SK-MEL-5 (cell line): ENCODE measurements around the gene NFATC3. TPM values are rescaled to one million over a fixed set of nuclear protein-coding genes. Genes with fewer than 3 reads are reported as not detected.
A peak's percentile ranks its signal among the peaks of the same experiment; 100 is the strongest.

Experiments
- DNase-seq: peaks from one replicate; pipeline ENCODE4 v3.0.0-alpha.2; 2016; ENCODE audit warnings: low read depth, low spot score
- in situ Hi-C: cut with HindIII; loops from 2 replicates; pipeline ENCODE4 v1.10.0; 2016; ENCODE audit warnings: low sequenced_read_pairs, high pct_unique_total_duplicates, low pct_unique_long_range_greater_than_20kb
- small RNA-seq, 2 experiments: library from RNA; depleted of rRNA; stranded (forward); fragments of <200 nt; gene quantifications; one replicate each; pipeline ENCODE3, GENCODE V24; 2014
- total RNA-seq: library from RNA; depleted of rRNA; stranded (reverse); fragments of >200 nt; shearing (Covaris generic); gene quantifications from 2 replicates; pipeline ENCODE4 v1.2.3, GENCODE V29; 2014; rRNA removed

Gene NFATC3
- total RNA-seq, 1 experiment from 2014 or later = 13.8 TPM

GRCh38 chr16:68265078-68265920, 180.1 kb downstream of the NFATC3 start:
- in situ Hi-C loops = no loop called here
- peak; percentile 35 for DNase-seq

GRCh38 chr16:68267612-68268405, 182.6 kb downstream of the NFATC3 start:
- no peak for DNase-seq
- in situ Hi-C loops = no loop called here

- in situ Hi-C loops = no loop called here
- DNase-seq = no peak
Observed at GRCh38 chr16:68269793-68270192, 184.6 kb downstream of the NFATC3 start.

- in situ Hi-C loops = no loop called here
- DNase-seq = no peak
Observed at GRCh38 chr16:68270353-68270752, 185.2 kb downstream of the NFATC3 start.

GRCh38 chr16:68272507-68273209, 187.5 kb downstream of the NFATC3 start:
- in situ Hi-C loops = no loop called here
- no peak for DNase-seq

GRCh38 chr16:68273459-68273858, 188.3 kb downstream of the NFATC3 start:
- no peak for DNase-seq
- in situ Hi-C loops = no loop called here

GRCh38 chr16:68273896-68274295, 188.7 kb downstream of the NFATC3 start:
- in situ Hi-C loops = no loop called here

GRCh38 chr16:68274441-68274840, 189.3 kb downstream of the NFATC3 start:
- in situ Hi-C loops = no loop called here
- no peak for DNase-seq

More at GRCh38 chr16:68273896-68274295, 188.7 kb downstream of the NFATC3 start:
- no peak for DNase-seq

- DNase-seq = no peak
- in situ Hi-C loops = no loop called here
Observed at GRCh38 chr16:68275611-68276191, 190.5 kb downstream of the NFATC3 start.

- no peak for DNase-seq
- in situ Hi-C loops = no loop called here
Observed at GRCh38 chr16:68276223-68276622, 191.1 kb downstream of the NFATC3 start.

Small RNA genes lying within 50 kb of the gene (small RNA-seq; reads per million reads assigned to genes)
- gene RF00019 = 0 reads per million in 2 experiments
- gene RF00554 = 0 reads per million in 2 experiments

Other genes with a start within 250 kb of the NFATC3 start
- 33.3 and 37.8 TPM in 2 replicates for gene THAP11, start 243.1 kb upstream of the NFATC3 start, total RNA-seq
- 67.0 and 76.6 TPM in 2 replicates for gene NUTF2, start 238.4 kb upstream of the NFATC3 start, total RNA-seq
- 10.2 and 11.0 TPM in 2 replicates for gene CENPT, start 237.7 kb upstream of the NFATC3 start, total RNA-seq
- 22.8 and 26.3 TPM in 2 replicates for gene EDC4, start 212.3 kb upstream of the NFATC3 start, total RNA-seq
- not detected in 2 replicates for gene NRN1L, start 200.5 kb upstream of the NFATC3 start, total RNA-seq
- gene PSKH1, start 192.1 kb upstream of the NFATC3 start, total RNA-seq = 7.8 and 9.2 TPM in 2 replicates
- gene CTRL, start 153.5 kb upstream of the NFATC3 start, total RNA-seq = 0.67 and 2.6 TPM in 2 replicates
- 22.4 and 24.0 TPM in 2 replicates for gene PSMB10, start 148.5 kb upstream of the NFATC3 start, total RNA-seq
- 0.63 and 1.8 TPM in 2 replicates for gene LCAT, start 141.2 kb upstream of the NFATC3 start, total RNA-seq
- 10.3 and 14.3 TPM in 2 replicates for gene SLC12A4, start 116.7 kb upstream of the NFATC3 start, total RNA-seq
- gene DPEP3, start 104.9 kb upstream of the NFATC3 start, total RNA-seq = not detected in 2 replicates
- gene DPEP2, start 85.9 kb upstream of the NFATC3 start, total RNA-seq = not detected in 2 replicates
- not detected in 2 replicates for gene DPEP2NB, start 69.5 kb upstream of the NFATC3 start, total RNA-seq
- gene DDX28, start 62.1 kb upstream of the NFATC3 start, total RNA-seq = 19.6 and 24.3 TPM in 2 replicates
- 18.5 and 18.6 TPM in 2 replicates for gene DUS2, start 62.1 kb upstream of the NFATC3 start, total RNA-seq
- gene ESRP2, start 150.8 kb downstream of the NFATC3 start, total RNA-seq = 0.11 TPM in 1 of 2 replicates, not detected in the other
- gene PLA2G15, start 160.0 kb downstream of the NFATC3 start, total RNA-seq = 13.5 and 15.0 TPM in 2 replicates
- gene SLC7A6, start 179.2 kb downstream of the NFATC3 start, total RNA-seq = 21.3 and 22.2 TPM in 2 replicates
- 20.2 and 21.9 TPM in 2 replicates for gene SLC7A6OS, start 225.6 kb downstream of the NFATC3 start, total RNA-seq
- gene PRMT7, start 225.6 kb downstream of the NFATC3 start, total RNA-seq = 53.5 and 56.6 TPM in 2 replicates